ENCODE measurements around the gene PIPOX.

Gene PIPOX

GRCh38 chr17:29042679-29043538 is at the start of gene PIPOX:
TSS of gene PIPOX (plus strand) at chr17:29043141. CDS start at chr17:29043226, 85 bp downstream.
- DNase-seq (ENCODE audit: low read depth in 2 of 2): no peak

- DNase-seq (ENCODE audit: low read depth in 2 of 2): no peak
Measured at GRCh38 chr17:28993645-28994426, 49.1 kb upstream of the PIPOX start.

- no peak for DNase-seq (ENCODE audit: low read depth in 2 of 2)
Measured at GRCh38 chr17:28996554-28997096, 46.3 kb upstream of the PIPOX start.

GRCh38 chr17:28997806-28998205 is 45.1 kb upstream of the PIPOX start:
- DNase-seq (ENCODE audit: low read depth in 2 of 2): no peak

GRCh38 chr17:28999206-28999605 is 43.7 kb upstream of the PIPOX start:
- no peak for DNase-seq (ENCODE audit: low read depth in 2 of 2)

- DNase-seq (ENCODE audit: low read depth in 2 of 2): no peak
Measured at GRCh38 chr17:29000973-29001372, 42.0 kb upstream of the PIPOX start.

- DNase-seq (ENCODE audit: low read depth in 2 of 2): no peak
Measured at GRCh38 chr17:29002811-29003210, 40.1 kb upstream of the PIPOX start.

GRCh38 chr17:29003289-29003688 is 39.7 kb upstream of the PIPOX start:
- no peak for DNase-seq (ENCODE audit: low read depth in 2 of 2)

GRCh38 chr17:29004081-29004692 is 38.8 kb upstream of the PIPOX start:
- DNase-seq (ENCODE audit: low read depth in 2 of 2): no peak

GRCh38 chr17:29005936-29006511 is 36.9 kb upstream of the PIPOX start, which contains the start of gene SEZ6:
TSS of gene SEZ6 (minus strand) at chr17:29006033. CDS start at chr17:29005869, 164 bp downstream.
- peak; percentile 5 to 56 for DNase-seq (ENCODE audit: low read depth in 2 of 2)

- DNase-seq (ENCODE audit: low read depth in 2 of 2): no peak
Measured at GRCh38 chr17:29007456-29007855, 35.5 kb upstream of the PIPOX start.

- DNase-seq (ENCODE audit: low read depth in 2 of 2): no peak
Measured at GRCh38 chr17:29007860-29008455, 35.0 kb upstream of the PIPOX start.

- DNase-seq (ENCODE audit: low read depth in 2 of 2): no peak
Measured at GRCh38 chr17:29008591-29008990, 34.4 kb upstream of the PIPOX start.

GRCh38 chr17:29010129-29010528 is 32.8 kb upstream of the PIPOX start:
- DNase-seq (ENCODE audit: low read depth in 2 of 2): no peak

- DNase-seq (ENCODE audit: low read depth in 2 of 2): no peak
Measured at GRCh38 chr17:29010586-29010985, 32.4 kb upstream of the PIPOX start.

- DNase-seq (ENCODE audit: low read depth in 2 of 2): no peak
Measured at GRCh38 chr17:29012535-29012934, 30.4 kb upstream of the PIPOX start.

- DNase-seq (ENCODE audit: low read depth in 2 of 2): no peak
Measured at GRCh38 chr17:29014716-29015115, 28.2 kb upstream of the PIPOX start.

- DNase-seq (ENCODE audit: low read depth in 2 of 2): no peak
Measured at GRCh38 chr17:29016345-29017210, 26.4 kb upstream of the PIPOX start.

GRCh38 chr17:29018788-29019474 is 24.0 kb upstream of the PIPOX start:
- DNase-seq (ENCODE audit: low read depth in 2 of 2): no peak

Data from stimulated activated CD4-positive, alpha-beta T cell treated with anti-CD3 and anti-CD28 coated beads, Interleukin-1b, Interleukin-23, amount 100 ng/mL, for 1 hour (primary cell).